ENCODE measurements around the gene TJP3.
"Not testable (repeated sequence)": the region's sequence is repeated elsewhere in the genome, so short reads cannot be mapped to it uniquely, and the experiment has no call there.

The TJP3 gene

GRCh38 chr19:3753631-3754410, 45.6 kb downstream of the TJP3 start:
- Histone ChIP-seq H3K27ac (ENCODE audit: low read depth, low read length) (no peak overlapping the region), H3K4me3 (ENCODE audit: low read length) (no peak overlapping the region), H3K9ac (ENCODE audit: low read length) (no peak overlapping the region), H3K36me3 (ENCODE audit: control insufficient read depth, insufficient read depth, low read length) (peaks cover 21% of the 10 kb centered on the region), H3K4me1 (ENCODE audit: control insufficient read depth, insufficient read depth, low read length) (no peaks in the 10 kb centered on the region), H3K27me3 (ENCODE audit: control insufficient read depth, insufficient read depth, low read length) (no peaks in the 10 kb centered on the region)

DNA sequence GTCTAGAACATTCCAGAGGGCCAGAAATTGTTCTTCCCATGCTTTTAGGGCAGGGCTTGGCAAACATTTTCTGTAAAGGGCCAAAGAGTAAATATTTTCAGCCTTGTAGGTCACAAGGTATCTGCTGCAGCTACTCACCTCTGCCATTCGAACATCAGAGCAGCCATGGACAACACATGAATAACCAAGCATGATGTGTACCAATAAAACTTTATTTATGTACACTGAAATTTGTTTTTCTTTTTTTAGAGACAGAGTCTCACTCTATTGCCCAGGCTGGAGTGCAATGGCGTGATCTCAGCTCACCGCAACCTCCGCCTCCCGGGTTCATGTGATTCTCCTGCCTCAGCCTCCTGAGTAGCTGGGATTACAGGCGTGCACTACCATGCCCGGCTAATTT, 49.5 kb downstream of the TJP3 start:
- not testable (repeated sequence) for H3K9ac ChIP-seq (ENCODE audit: low read length); H3K4me3 ChIP-seq (ENCODE audit: low read length); H3K36me3 ChIP-seq (ENCODE audit: control insufficient read depth, insufficient read depth, low read length); H3K27me3 ChIP-seq (ENCODE audit: control insufficient read depth, insufficient read depth, low read length); H3K27ac ChIP-seq (ENCODE audit: low read depth, low read length); H3K4me1 ChIP-seq (ENCODE audit: control insufficient read depth, insufficient read depth, low read length)

- H3K4me3 ChIP-seq (ENCODE audit: low read length); H3K36me3 ChIP-seq (ENCODE audit: control insufficient read depth, insufficient read depth, low read length); H3K9ac ChIP-seq (ENCODE audit: low read length): not testable (repeated sequence)
These were observed 50.1 kb downstream of the TJP3 start for GRCh38 chr19:3758297-3758696.

DNA sequence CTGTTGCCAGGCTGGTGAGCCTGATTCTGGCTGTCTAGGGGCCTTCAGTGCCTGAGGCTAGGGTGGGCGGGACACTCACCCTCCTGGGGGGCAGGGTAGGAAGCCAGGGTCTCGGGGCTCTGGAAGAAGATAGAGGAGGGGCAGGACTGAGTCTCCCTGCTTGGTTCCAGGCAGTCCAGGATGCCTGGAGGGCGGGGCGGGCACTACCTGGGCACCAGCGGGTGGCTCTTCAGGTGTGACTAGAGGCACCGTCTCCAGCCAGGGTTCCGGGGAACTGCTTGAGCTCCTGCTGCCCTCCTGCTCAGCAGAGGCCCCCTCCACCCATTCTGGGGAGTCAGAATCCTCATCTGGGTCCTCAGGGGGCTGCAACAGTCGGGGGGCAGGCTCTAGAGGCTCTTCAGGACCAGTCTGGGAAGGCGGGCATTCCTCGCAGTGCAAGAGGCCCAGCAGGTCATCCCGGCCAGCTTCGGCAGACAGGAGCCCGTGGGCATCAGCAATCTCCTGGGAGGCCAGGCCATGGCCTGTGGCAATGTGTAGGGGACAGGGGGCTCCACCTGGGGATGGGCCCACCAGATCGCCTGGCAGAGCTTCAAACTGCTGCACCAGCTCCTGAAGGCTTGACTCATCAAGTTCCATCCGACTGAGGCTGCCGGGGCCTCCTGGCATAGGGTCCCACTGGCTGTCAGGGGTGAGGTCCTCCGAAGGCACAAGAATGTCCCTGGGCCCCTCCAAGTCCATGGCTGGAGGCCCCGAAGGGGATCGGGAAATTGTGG, 51.5 kb downstream of the TJP3 start:
- no peak overlapping the region for H3K27ac ChIP-seq (ENCODE audit: low read depth, low read length)
- no peaks in the 10 kb centered on the region for H3K27me3 ChIP-seq (ENCODE audit: control insufficient read depth, insufficient read depth, low read length)
- H3K9ac ChIP-seq (ENCODE audit: low read length): no peak overlapping the region
- H3K4me1 ChIP-seq (ENCODE audit: control insufficient read depth, insufficient read depth, low read length): peaks cover 10% of the 10 kb centered on the region
- H3K4me3 ChIP-seq (ENCODE audit: low read length): no peak overlapping the region
- no peaks in the 10 kb centered on the region for H3K36me3 ChIP-seq (ENCODE audit: control insufficient read depth, insufficient read depth, low read length)

More at GRCh38 chr19:3758297-3758696, 50.1 kb downstream of the TJP3 start:
- H3K27me3 ChIP-seq (ENCODE audit: control insufficient read depth, insufficient read depth, low read length); H3K27ac ChIP-seq (ENCODE audit: low read depth, low read length); H3K4me1 ChIP-seq (ENCODE audit: control insufficient read depth, insufficient read depth, low read length): not testable (repeated sequence)

DNA sequence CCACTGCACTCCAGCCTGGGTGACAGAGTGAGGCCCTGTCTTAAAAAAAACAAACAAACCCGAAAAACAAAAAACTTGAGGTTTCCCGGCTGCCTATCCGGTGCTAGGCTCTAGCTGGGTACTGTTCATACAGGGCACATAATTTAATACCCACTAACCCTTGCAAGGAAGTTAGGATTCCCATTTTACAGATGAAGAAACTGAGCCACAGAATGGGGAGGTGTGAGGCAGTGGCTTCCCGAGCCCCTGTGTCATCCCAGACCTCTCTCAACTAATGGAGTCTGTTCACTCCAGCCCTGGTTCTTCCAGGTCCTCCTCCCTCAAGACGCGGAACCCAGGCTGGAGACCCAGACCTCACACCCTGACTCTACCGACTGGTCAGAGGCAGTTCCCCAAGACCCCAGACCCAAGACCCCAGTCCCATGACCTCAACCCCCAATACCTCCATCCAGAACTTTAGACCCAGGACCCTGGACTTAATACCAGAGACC, 52.7 kb downstream of the TJP3 start:
- H3K27ac ChIP-seq (ENCODE audit: low read depth, low read length): peak overlapping the region; percentile 84
- H3K9ac ChIP-seq (ENCODE audit: low read length): peak overlapping the region; percentile 92
- no peaks in the 10 kb centered on the region for H3K27me3 ChIP-seq (ENCODE audit: control insufficient read depth, insufficient read depth, low read length)
- peaks cover 10% of the 10 kb centered on the region for H3K4me1 ChIP-seq (ENCODE audit: control insufficient read depth, insufficient read depth, low read length)
- H3K4me3 ChIP-seq (ENCODE audit: low read length): peak overlapping the region; percentile 100
- no peaks in the 10 kb centered on the region for H3K36me3 ChIP-seq (ENCODE audit: control insufficient read depth, insufficient read depth, low read length)

- Histone ChIP-seq H3K4me1 (ENCODE audit: control insufficient read depth, insufficient read depth, low read length) (peaks cover 10% of the 10 kb centered on the region), H3K4me3 (ENCODE audit: low read length) (peak within 1 kb of the TSS; percentile 100), H3K36me3 (ENCODE audit: control insufficient read depth, insufficient read depth, low read length) (peaks cover 2% of the 10 kb centered on the region), H3K27ac (ENCODE audit: low read depth, low read length) (peak within 1 kb of the TSS; percentile 98), H3K9ac (ENCODE audit: low read length) (peak within 1 kb of the TSS; percentile 92), H3K27me3 (ENCODE audit: control insufficient read depth, insufficient read depth, low read length) (no peaks in the 10 kb centered on the region)
These were observed 53.4 kb downstream of the TJP3 start, which contains the start of gene APBA3 for GRCh38 chr19:3761382-3762129. APBA3 (minus strand) TSS chr19:3761692; CDS start chr19:3760264, 1,428 bp downstream.

- peak overlapping the region; percentile 98 for H3K27ac ChIP-seq (ENCODE audit: low read depth, low read length)
- H3K27me3 ChIP-seq (ENCODE audit: control insufficient read depth, insufficient read depth, low read length): no peaks in the 10 kb centered on the region
- no peak overlapping the region for H3K9ac ChIP-seq (ENCODE audit: low read length)
- no peak overlapping the region for H3K4me3 ChIP-seq (ENCODE audit: low read length)
- H3K36me3 ChIP-seq (ENCODE audit: control insufficient read depth, insufficient read depth, low read length): peaks cover 7% of the 10 kb centered on the region
- peaks cover 10% of the 10 kb centered on the region for H3K4me1 ChIP-seq (ENCODE audit: control insufficient read depth, insufficient read depth, low read length)
These were observed 53.9 kb downstream of the TJP3 start for GRCh38 chr19:3762130-3762473.

DNA sequence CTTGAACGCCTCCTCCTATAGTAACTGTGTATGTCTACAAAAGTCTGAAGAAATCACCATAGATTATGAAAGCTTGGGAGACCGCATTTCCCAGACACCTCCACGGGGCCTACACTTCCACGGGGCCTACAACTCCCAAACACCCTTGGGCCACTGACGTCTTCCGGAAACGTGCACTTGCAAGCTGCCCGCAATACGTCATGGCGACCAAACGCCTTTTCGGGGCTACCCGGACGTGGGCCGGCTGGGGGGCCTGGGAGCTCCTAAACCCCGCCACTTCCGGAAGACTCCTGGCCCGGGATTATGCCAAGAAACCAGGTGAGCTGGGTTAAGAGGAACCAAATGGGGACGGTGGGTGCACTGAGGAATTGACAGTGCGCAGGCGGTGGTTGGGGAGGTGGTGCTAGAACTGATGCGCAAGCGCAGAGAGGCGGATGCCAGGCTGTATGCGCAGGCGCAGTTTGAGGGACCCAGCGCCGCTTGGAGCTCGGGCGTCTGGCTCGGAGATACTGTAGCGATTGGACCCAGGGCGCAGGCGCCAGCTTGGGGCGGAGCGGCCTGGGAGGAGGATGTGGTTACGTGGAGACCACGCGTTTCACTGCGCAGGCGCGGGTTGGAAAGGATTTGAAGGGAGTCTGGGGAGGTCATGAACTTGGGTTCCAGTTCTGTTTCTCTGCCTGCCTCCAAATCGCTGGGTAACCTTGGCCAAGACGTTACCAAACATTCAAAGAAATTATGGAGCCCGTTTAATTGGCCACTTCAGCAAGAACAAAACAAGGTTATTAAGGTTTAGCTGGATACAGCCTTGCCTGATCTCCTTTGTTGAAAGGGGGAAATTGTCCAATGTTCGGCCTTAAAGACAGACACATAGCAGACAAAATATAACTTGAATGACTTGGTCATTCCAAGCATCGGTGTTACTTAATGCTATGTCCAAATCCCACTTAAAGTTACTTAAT, 54.6 kb downstream of the TJP3 start, which contains the start of gene MRPL54:
Gene MRPL54, plus strand, starts transcription at position 182 of the 959 bp plus-strand sequence. Its CDS starts 19 bp downstream, at position 201.
- peaks cover 10% of the 10 kb centered on the region for H3K4me1 ChIP-seq (ENCODE audit: control insufficient read depth, insufficient read depth, low read length)
- H3K4me3 ChIP-seq (ENCODE audit: low read length): peak within 1 kb of the TSS; percentile 100
- no peaks in the 10 kb centered on the region for H3K27me3 ChIP-seq (ENCODE audit: control insufficient read depth, insufficient read depth, low read length)
- H3K36me3 ChIP-seq (ENCODE audit: control insufficient read depth, insufficient read depth, low read length): peaks cover 7% of the 10 kb centered on the region
- peak within 1 kb of the TSS; percentile 98 for H3K27ac ChIP-seq (ENCODE audit: low read depth, low read length)
- H3K9ac ChIP-seq (ENCODE audit: low read length): peak within 1 kb of the TSS; percentile 81

- Histone ChIP-seq H3K36me3 (ENCODE audit: control insufficient read depth, insufficient read depth, low read length) (peaks cover 7% of the 10 kb centered on the region), H3K4me3 (ENCODE audit: low read length) (no peak overlapping the region), H3K27ac (ENCODE audit: low read depth, low read length) (no peak overlapping the region), H3K9ac (ENCODE audit: low read length) (no peak overlapping the region), H3K27me3 (ENCODE audit: control insufficient read depth, insufficient read depth, low read length) (no peaks in the 10 kb centered on the region), H3K4me1 (ENCODE audit: control insufficient read depth, insufficient read depth, low read length) (peaks cover 10% of the 10 kb centered on the region)
These were observed 56.9 kb downstream of the TJP3 start for GRCh38 chr19:3765121-3765520.

DNA sequence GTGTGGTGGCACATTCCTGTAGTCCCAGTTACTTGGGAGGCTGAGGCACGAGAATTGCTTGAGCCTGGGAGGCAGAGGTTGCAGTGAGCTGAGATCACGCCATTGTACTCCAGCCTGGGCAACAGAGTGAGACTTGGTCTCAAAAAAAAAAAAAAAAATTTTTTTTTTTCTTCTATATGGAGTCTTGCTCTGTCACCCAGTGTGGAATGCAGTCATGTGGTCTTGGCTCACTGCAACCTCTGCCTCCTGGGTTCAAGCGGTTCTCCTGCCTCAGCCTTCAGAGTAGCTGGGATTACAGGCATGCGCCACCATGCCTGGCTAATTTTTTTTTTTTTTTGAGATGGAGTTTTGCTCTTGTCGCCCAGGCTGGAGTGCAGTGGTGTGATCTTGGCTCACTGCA, 57.6 kb downstream of the TJP3 start:
- H3K9ac ChIP-seq (ENCODE audit: low read length); H3K36me3 ChIP-seq (ENCODE audit: control insufficient read depth, insufficient read depth, low read length); H3K27me3 ChIP-seq (ENCODE audit: control insufficient read depth, insufficient read depth, low read length); H3K4me1 ChIP-seq (ENCODE audit: control insufficient read depth, insufficient read depth, low read length); H3K4me3 ChIP-seq (ENCODE audit: low read length); H3K27ac ChIP-seq (ENCODE audit: low read depth, low read length): not testable (repeated sequence)

DNA sequence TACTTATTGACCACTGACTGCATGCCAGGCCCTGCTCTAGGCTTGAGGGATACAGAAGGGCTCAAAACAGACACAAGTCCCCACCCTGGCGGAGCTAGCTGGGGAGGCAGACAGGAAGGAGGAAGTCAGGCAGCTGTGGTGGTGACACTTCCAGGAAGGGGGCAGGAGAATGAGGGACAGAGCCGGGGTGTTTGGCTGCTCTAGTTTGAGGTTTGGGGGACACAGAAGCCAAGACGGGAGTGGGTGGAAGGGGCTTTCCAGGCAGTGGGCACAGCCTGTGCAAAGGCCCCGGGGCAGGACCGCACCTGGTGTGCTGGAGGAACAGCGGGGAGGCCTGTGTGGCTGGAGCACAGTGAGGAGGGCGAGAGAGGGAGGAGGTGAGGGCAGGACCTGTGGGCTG, 58.3 kb downstream of the TJP3 start:
- Histone ChIP-seq H3K4me1 (ENCODE audit: control insufficient read depth, insufficient read depth, low read length) (peaks cover 5% of the 10 kb centered on the region), H3K9ac (ENCODE audit: low read length) (no peak overlapping the region), H3K27ac (ENCODE audit: low read depth, low read length) (no peak overlapping the region), H3K36me3 (ENCODE audit: control insufficient read depth, insufficient read depth, low read length) (peaks cover 7% of the 10 kb centered on the region), H3K4me3 (ENCODE audit: low read length) (no peak overlapping the region), H3K27me3 (ENCODE audit: control insufficient read depth, insufficient read depth, low read length) (no peaks in the 10 kb centered on the region)
